ENCODE data around the gene AP2B1. TPM values are rescaled to one million over a fixed set of nuclear protein-coding genes. Genes with fewer than 3 reads are reported as not detected.

Gene AP2B1
- total RNA-seq, 1 experiment from 2014 or later = 195 TPM

DNA sequence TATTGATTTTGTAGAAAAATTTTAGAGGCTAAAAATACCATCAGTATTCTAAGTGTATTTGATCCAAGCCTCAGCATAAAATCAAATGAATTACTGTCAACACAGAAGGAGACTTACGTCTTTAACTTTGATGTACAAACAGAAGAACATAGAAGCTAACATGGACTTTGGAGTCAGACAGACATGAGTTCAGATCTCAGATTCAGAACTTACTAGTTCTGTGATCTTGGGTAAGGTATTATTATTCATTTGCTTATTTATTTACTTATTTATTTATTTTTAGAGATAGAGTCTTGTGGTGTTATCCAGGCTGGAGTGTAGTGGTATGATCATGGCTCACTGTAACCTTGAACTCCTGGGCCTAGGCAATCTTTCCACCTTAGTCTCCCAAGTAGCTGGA, 45.7 kb upstream of the AP2B1 start (continued):
- TF ChIP-seq ZNF263 (CRISPR knock-in tag; IDR thresholded peaks at IDR 0.05; ENCODE audit: low read depth) = no peak
- no peak for TF ChIP-seq AFF4 (CRISPR knock-in tag; IDR thresholded peaks at IDR 0.05; ENCODE audit: borderline replicate concordance)
- no peak for TF ChIP-seq ATF1 (CRISPR knock-in tag; IDR thresholded peaks at IDR 0.05)
- TF ChIP-seq, protein P1, sequence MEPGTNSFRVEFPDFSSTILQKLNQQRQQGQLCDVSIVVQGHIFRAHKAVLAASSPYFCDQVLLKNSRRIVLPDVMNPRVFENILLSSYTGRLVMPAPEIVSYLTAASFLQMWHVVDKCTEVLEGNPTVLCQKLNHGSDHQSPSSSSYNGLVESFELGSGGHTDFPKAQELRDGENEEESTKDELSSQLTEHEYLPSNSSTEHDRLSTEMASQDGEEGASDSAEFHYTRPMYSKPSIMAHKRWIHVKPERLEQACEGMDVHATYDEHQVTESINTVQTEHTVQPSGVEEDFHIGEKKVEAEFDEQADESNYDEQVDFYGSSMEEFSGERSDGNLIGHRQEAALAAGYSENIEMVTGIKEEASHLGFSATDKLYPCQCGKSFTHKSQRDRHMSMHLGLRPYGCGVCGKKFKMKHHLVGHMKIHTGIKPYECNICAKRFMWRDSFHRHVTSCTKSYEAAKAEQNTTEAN (CRISPR knock-in tag; IDR thresholded peaks at IDR 0.05) = no peak
- TF ChIP-seq HMGA2 (CRISPR knock-in tag; IDR thresholded peaks at IDR 0.05) = no peak
- TF ChIP-seq, protein P2, sequence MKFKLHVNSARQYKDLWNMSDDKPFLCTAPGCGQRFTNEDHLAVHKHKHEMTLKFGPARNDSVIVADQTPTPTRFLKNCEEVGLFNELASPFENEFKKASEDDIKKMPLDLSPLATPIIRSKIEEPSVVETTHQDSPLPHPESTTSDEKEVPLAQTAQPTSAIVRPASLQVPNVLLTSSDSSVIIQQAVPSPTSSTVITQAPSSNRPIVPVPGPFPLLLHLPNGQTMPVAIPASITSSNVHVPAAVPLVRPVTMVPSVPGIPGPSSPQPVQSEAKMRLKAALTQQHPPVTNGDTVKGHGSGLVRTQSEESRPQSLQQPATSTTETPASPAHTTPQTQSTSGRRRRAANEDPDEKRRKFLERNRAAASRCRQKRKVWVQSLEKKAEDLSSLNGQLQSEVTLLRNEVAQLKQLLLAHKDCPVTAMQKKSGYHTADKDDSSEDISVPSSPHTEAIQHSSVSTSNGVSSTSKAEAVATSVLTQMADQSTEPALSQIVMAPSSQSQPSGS (CRISPR knock-in tag; IDR thresholded peaks at IDR 0.05; ENCODE audit: borderline replicate concordance, low read depth) = no peak
- no peak for TF ChIP-seq ZNF232 (CRISPR knock-in tag; IDR thresholded peaks at IDR 0.05)
- TF ChIP-seq FOXP1 (CRISPR knock-in tag; IDR thresholded peaks at IDR 0.05; ENCODE audit: borderline replicate concordance) = no peak
- no peak for TF ChIP-seq E2F5 (CRISPR knock-in tag; IDR thresholded peaks at IDR 0.05)
- no peak for TF ChIP-seq ZNF138 (CRISPR knock-in tag; conservative IDR thresholded peaks at IDR 0.05)
- no peak for TF ChIP-seq FOXJ3 (CRISPR knock-in tag; IDR thresholded peaks at IDR 0.05; ENCODE audit: borderline replicate concordance)

DNA sequence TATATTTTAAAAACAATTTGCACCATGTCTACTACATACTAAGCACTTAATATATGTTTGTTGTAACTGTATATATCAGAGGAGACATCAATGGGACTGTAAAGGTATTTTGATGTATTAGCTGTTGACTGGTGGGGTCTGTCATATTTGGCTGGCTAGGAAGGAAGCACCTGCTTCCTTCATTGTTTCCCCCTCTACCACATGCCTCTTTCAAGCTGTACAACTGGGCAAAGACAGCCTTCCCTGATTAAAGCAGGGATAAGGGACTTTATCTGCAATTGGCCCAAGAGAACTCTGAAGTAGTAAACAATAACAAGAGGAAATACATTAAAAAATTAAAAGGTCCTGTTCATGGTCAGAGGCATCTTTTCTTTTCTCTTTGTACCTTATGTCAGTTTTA, 44.1 kb upstream of the AP2B1 start:
- Mint-ChIP-seq H3K36me3 (no peaks in the 10 kb centered on the region), H3K27me3 (ENCODE audit: low read depth) (peaks cover 26% of the 10 kb centered on the region), H3K4me3 (no peak overlapping the region), H3K4me1 (no peaks in the 10 kb centered on the region), H3K9me3 (no peaks in the 10 kb centered on the region), H3K27ac (no peak overlapping the region)
- ChIA-PET POLR2A (no interaction called here), CTCF (interaction anchor here (1.2 to 1.3 kb wide), 2 partner anchors 10 to 230 kb away, joined by 4 to 6 read pairs; no protein-coding TSS in a partner anchor)
- ATAC-seq (no peak), DNase-seq (ENCODE audit: low spot score) (no peak)
- TF ChIP-seq NFYB (CRISPR knock-in tag; conservative IDR thresholded peaks at IDR 0.05; ENCODE audit: low read depth) (no peak), CDX4 (CRISPR knock-in tag; IDR thresholded peaks at IDR 0.05; ENCODE audit: borderline replicate concordance) (no peak), AR (CRISPR knock-in tag; IDR thresholded peaks at IDR 0.05) (no peak), HMGXB4 (CRISPR knock-in tag; IDR thresholded peaks at IDR 0.05) (no peak), ATF1 (CRISPR knock-in tag; IDR thresholded peaks at IDR 0.05) (no peak)
- TF ChIP-seq, protein P3, sequence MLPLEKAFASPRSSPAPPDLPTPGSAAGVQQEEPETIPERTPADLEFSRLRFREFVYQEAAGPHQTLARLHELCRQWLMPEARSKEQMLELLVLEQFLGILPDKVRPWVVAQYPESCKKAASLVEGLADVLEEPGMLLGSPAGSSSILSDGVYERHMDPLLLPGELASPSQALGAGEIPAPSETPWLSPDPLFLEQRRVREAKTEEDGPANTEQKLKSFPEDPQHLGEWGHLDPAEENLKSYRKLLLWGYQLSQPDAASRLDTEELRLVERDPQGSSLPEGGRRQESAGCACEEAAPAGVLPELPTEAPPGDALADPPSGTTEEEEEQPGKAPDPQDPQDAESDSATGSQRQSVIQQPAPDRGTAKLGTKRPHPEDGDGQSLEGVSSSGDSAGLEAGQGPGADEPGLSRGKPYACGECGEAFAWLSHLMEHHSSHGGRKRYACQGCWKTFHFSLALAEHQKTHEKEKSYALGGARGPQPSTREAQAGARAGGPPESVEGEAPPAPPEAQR (CRISPR knock-in tag; IDR thresholded peaks at IDR 0.05) = no peak
